Cardiac fibroblast (primary cell): Measurements from ENCODE around the gene OR2A2.

Experiments
- DNase-seq, 2 donors: peaks; one replicate each; pipeline versions ENCODE4 v3.0.0 to v3.0.0-alpha.2; 2010; ENCODE audit warnings: low read depth in 2 of 2
- H3K4me3 ChIP-seq, 2 donors: replicated peaks in 1 of 2; 1 replicate in 1 of 2; 2 replicates in 1 of 2; pipeline ENCODE4 v1.5.1; 2011; ENCODE audit warnings: low read depth in 2 of 2, low read length in 2 of 2, mild to moderate bottlenecking in 2 of 2, moderate library complexity in 1 of 2
- TF ChIP-seq, protein P1 (sequence below): IDR thresholded peaks from one replicate; pipeline ENCODE4 v1.5.1; 2011; ENCODE audit warnings: low read depth, mild to moderate bottlenecking, low read length, inconsistent platforms

Gene OR2A2

DNA sequence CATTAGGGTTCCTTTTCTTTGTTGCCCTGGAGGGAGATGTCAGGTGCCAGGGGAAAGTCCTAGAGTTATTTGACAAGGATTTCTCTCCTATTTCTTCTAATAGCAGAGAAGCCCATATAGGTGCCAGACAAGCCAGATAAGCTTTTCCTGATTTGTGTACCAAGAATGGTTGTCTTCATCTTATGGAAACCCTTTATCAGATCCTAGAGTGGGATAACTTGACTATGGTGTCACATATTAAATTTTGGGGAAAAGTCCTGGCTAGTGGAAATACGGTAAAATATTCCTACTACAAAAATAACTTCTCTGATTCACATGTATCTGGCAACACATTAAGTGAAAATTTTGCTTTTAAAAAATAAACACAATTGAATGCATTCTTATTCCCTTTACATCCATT is 22.2 kb upstream of the OR2A2 start:
- TF ChIP-seq, protein P1, sequence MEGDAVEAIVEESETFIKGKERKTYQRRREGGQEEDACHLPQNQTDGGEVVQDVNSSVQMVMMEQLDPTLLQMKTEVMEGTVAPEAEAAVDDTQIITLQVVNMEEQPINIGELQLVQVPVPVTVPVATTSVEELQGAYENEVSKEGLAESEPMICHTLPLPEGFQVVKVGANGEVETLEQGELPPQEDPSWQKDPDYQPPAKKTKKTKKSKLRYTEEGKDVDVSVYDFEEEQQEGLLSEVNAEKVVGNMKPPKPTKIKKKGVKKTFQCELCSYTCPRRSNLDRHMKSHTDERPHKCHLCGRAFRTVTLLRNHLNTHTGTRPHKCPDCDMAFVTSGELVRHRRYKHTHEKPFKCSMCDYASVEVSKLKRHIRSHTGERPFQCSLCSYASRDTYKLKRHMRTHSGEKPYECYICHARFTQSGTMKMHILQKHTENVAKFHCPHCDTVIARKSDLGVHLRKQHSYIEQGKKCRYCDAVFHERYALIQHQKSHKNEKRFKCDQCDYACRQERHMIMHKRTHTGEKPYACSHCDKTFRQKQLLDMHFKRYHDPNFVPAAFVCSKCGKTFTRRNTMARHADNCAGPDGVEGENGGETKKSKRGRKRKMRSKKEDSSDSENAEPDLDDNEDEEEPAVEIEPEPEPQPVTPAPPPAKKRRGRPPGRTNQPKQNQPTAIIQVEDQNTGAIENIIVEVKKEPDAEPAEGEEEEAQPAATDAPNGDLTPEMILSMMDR = no peak
- DNase-seq = no peak
- no peak overlapping the region for H3K4me3 ChIP-seq

DNA sequence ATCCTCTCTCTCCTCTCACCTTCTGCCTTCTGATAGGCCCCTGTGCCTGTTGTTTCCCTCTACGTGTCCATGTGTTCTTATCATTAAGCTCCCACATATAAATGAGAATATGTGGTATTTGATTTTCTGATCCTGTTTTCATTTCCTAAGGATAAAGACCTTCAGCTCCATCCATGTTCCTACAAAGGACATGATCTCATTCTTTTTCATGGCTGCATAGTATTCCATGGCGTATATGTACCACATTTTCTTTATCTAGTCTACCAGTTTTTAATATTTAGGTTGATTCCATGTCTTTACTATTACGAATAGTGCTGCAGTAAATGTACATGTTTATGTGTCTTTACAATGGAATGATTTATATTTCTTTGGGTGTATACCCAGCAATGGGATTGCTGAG is 18.7 kb upstream of the OR2A2 start:
- H3K4me3 ChIP-seq = no peak overlapping the region
- DNase-seq = no peak
- TF ChIP-seq, protein P1 = no peak

DNA sequence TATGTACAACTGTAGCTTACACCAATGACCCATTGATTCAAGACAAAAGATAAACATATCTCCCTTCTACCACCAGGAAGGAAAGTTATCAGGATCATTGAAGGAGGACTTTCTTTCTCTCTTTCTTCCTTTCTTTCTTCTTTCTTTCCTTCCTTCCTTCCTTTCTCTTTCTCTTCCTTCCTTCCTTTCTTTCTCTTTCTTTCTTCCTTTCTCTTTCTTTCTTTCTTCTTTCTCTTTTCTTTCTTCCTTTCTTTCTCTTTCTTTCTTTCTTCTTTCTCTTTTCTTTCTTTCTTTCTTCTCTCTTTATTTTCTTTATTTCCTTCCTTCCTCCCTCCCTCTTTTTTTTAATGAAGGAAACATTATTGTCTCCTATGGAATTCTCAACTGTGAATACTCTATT is 10.6 kb upstream of the OR2A2 start:
- DNase-seq = no peak
- TF ChIP-seq, protein P1 = no peak
- no peak overlapping the region for H3K4me3 ChIP-seq

DNA sequence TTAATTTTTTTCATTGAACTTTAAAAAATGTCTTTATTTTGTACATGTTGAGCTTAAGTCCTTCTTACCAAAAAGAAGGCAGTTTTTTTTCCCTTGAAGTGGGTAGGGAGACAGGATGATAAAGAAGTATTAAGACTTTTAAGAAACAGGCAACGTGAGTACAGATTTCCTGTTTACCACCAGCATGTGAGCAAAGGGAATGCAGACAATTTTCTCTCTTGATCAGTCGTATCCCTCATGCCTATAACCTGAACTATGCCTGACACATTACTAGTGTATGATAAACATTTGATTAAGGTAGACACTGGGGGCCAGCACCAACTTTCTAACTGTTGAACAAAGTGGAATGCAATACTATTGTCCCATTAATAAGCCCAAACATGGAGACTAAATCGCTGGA is 8.8 kb upstream of the OR2A2 start:
- DNase-seq = no peak
- TF ChIP-seq, protein P1 = no peak
- H3K4me3 ChIP-seq = no peak overlapping the region

DNA sequence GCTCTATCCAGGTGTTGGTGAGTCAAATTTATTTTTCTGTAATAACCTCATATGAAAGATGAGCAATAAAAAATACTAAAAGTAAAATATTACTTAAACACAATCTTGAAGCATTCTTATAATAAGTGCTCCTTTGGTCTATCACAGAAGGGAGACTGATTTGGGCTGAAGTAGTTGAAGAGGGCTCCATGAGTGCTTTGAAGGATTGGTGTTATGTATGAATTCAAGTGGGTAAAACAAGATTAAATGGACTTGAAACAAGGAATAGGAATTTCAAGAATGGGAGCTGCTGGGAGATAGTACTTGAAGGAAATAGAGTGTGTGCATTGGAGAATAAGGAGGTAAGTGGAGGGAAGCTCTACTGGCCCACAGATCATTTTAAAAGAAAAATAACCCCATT is 7.3 kb upstream of the OR2A2 start:
- H3K4me3 ChIP-seq = no peak overlapping the region
- DNase-seq = no peak
- TF ChIP-seq, protein P1 = no peak

DNA sequence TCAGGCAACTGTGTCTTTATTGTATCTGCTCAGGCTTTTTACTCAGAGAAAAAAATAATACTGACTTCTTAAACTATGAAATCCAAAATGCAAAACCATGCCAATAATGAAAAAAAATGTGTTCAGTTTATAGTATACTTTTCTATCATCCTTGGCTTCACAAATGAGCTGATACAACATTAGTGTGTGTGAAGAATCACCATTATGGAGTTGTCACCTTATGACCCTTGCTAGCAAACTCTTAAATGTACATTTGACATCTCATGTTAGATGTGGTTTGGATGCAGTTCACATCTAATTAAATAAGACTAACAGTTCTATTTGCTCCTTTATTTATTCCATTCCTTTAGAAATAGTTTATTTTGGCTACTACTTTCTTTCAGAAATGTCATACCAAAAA is 4.2 kb upstream of the OR2A2 start:
- H3K4me3 ChIP-seq = no peak overlapping the region
- TF ChIP-seq, protein P1 = no peak
- no peak for DNase-seq

DNA sequence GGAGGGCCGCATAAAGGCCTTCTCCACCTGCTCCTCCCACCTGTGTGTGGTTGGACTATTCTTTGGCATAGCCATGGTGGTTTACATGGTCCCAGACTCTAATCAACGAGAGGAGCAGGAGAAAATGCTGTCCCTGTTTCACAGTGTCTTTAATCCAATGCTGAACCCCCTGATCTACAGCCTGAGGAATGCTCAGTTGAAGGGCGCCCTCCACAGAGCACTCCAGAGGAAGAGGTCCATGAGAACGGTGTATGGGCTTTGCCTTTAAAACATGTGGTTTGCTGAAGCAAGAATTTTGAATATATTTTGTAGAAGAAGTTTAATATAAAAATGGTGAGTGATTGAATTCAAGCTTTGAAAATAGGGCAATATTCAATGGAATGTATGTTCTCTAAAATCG is 889 bp downstream of the OR2A2 start:
- H3K4me3 ChIP-seq = no peak overlapping the region
- TF ChIP-seq, protein P1 = no peak
- DNase-seq = no peak
